HEK293 (cell line): Measurements from ENCODE around the gene CYTH4.

ENCODE experiments used
- CTCF ChIA-PET: fragments of 350-600 bp; formaldehyde crosslinking; extraction: SDS; loops from one replicate; lab custom pipeline; 2021; ENCODE audit warnings: antibody characterized with exemption; lab: Yijun Ruan, JAX
- POLR2A ChIA-PET: fragments of 300-600 bp; formaldehyde crosslinking; extraction: SDS; loops from one replicate; lab custom pipeline; 2020; ENCODE audit warnings: antibody characterized with exemption, inconsistent platforms; lab: Yijun Ruan, JAX
- H3K27ac ChIP-seq: fragments of 200-500 bp; sonication (Bioruptor generic); 2 replicates; pipeline ENCODE4 v1.5.1; 2014; ENCODE audit warnings: low read depth, low read length, control low read depth, inconsistent platforms; ENCODE audit errors: extremely low read depth
- H3K36me3 ChIP-seq, 2 experiments: fragments of 200-500 bp in 1 of 2; sonication (Bioruptor generic) in 1 of 2; 1 replicate in 1 of 2; 2 replicates in 1 of 2; pipeline ENCODE4 v1.5.1; 2014 to 2017; ENCODE audit warnings: inconsistent platforms in 2 of 2, low read length in 2 of 2; ENCODE audit not compliant: control insufficient read depth in 2 of 2, insufficient read depth in 1 of 2
- H3K4me1 ChIP-seq: fragments of 200-500 bp; sonication (Bioruptor generic); 2 replicates; pipeline ENCODE4 v1.5.1; 2014; ENCODE audit warnings: mild to moderate bottlenecking, low read length, inconsistent platforms; ENCODE audit not compliant: control insufficient read depth, insufficient read depth
- H3K4me3 ChIP-seq: 2 replicates; pipeline ENCODE4 v1.5.1; 2011; ENCODE audit warnings: low read depth, mild to moderate bottlenecking, control low read depth, low read length, moderate library complexity
- H3K9me3 ChIP-seq: fragments of 200-500 bp; sonication (Bioruptor generic); 2 replicates; pipeline ENCODE4 v1.5.1; 2014; ENCODE audit warnings: low read depth, low read length, inconsistent platforms; ENCODE audit not compliant: control insufficient read depth, insufficient read depth
- GLI4 ChIP-seq: fragments of 450-650 bp; formaldehyde crosslinking; IDR thresholded peaks from 2 replicates; pipeline ENCODE4 v1.5.1; 2016; ENCODE audit warnings: missing biosample characterization, missing genetic modification characterization
- KLF1 ChIP-seq: fragments of 450-650 bp; formaldehyde crosslinking; IDR thresholded peaks from 2 replicates; pipeline ENCODE4 v1.5.1; 2016; ENCODE audit warnings: missing biosample characterization, missing genetic modification characterization
- PRDM1 ChIP-seq: fragments of 450-650 bp; formaldehyde crosslinking; IDR thresholded peaks from 2 replicates; pipeline ENCODE4; 2016; ENCODE audit warnings: missing biosample characterization, missing genetic modification characterization
- SETDB1 ChIP-seq: IDR thresholded peaks from one replicate; pipeline ENCODE4 v1.6.1; 2017; ENCODE audit warnings: mild to moderate bottlenecking, low read length, moderate library complexity, mixed read lengths; ENCODE audit not compliant: insufficient read length
- ZNF202 ChIP-seq: fragments of 450-650 bp; formaldehyde crosslinking; IDR thresholded peaks from 2 replicates; pipeline ENCODE4 v1.5.1; 2016; ENCODE audit warnings: missing biosample characterization, missing genetic modification characterization, borderline replicate concordance
- ZNF391 ChIP-seq: fragments of 450-650 bp; formaldehyde crosslinking; IDR thresholded peaks from 2 replicates; pipeline ENCODE4 v1.5.1; 2016; ENCODE audit warnings: low read depth, missing biosample characterization, missing genetic modification characterization, borderline replicate concordance
- ZNF394 ChIP-seq: fragments of 450-650 bp; formaldehyde crosslinking; IDR thresholded peaks from 2 replicates; pipeline ENCODE4 v1.5.1; 2016; ENCODE audit warnings: missing biosample characterization, missing genetic modification characterization, mild to moderate bottlenecking, moderate library complexity, borderline replicate concordance
- ZNF785 ChIP-seq: fragments of 450-650 bp; formaldehyde crosslinking; IDR thresholded peaks from 2 replicates; pipeline ENCODE4 v1.5.1; 2016; ENCODE audit warnings: missing biosample characterization, missing genetic modification characterization
- TF ChIP-seq, protein P1 (sequence below): fragments of 450-650 bp; formaldehyde crosslinking; IDR thresholded peaks from 2 replicates; pipeline ENCODE4 v1.5.1; 2016; ENCODE audit warnings: missing biosample characterization, missing genetic modification characterization
- TF ChIP-seq, protein P2 (sequence below): fragments of 450-650 bp; formaldehyde crosslinking; IDR thresholded peaks from 2 replicates; pipeline ENCODE4 v1.5.1; 2016; ENCODE audit warnings: missing biosample characterization, missing genetic modification characterization, borderline replicate concordance
- TF ChIP-seq, protein P3 (sequence below): fragments of 450-650 bp; formaldehyde crosslinking; IDR thresholded peaks from 2 replicates; pipeline ENCODE4 v1.5.1; 2016; ENCODE audit warnings: missing biosample characterization, missing genetic modification characterization
- TF ChIP-seq, protein P4 (sequence below): fragments of 450-650 bp; formaldehyde crosslinking; IDR thresholded peaks from 2 replicates; pipeline ENCODE4 v1.5.0; 2017; ENCODE audit warnings: missing biosample characterization, missing genetic modification characterization, borderline replicate concordance
- TF ChIP-seq, protein P5 (sequence below): fragments of 450-650 bp; formaldehyde crosslinking; IDR thresholded peaks from 2 replicates; pipeline ENCODE4 v1.5.1; 2016; ENCODE audit warnings: missing biosample characterization, missing genetic modification characterization

Gene CYTH4

DNA sequence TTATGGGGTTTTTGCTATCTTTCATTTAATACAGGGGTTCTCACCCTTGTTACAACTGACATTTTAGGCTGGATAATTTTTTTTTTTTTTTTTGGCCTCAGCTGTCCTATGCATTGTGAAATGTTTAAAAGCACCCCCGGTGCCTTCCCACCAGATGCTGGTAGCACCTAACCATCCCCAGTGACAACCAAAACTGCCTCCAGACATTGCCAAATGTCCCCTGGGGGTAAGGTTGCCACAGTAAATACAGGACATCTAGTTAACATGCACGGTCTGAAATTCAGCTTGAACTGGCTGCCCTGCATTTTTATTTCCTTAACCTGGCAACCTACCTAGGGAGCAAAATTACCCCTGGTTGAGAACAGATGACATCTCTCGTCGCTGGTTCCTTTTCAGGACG is 72.4 kb downstream of the CYTH4 start (continued):
- TF ChIP-seq, protein P1, sequence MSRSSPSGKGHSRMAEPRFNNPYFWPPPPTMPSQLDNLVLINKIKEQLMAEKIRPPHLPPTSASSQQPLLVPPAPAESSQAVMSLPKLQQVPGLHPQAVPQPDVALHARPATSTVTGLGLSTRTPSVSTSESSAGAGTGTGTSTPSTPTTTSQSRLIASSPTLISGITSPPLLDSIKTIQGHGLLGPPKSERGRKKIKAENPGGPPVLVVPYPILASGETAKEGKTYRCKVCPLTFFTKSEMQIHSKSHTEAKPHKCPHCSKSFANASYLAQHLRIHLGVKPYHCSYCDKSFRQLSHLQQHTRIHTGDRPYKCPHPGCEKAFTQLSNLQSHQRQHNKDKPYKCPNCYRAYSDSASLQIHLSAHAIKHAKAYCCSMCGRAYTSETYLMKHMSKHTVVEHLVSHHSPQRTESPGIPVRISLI (tag by site-specific recombination): no peak
- TF ChIP-seq ZNF391: no peak
- TF ChIP-seq, all 188 proteins: peak for 0

DNA sequence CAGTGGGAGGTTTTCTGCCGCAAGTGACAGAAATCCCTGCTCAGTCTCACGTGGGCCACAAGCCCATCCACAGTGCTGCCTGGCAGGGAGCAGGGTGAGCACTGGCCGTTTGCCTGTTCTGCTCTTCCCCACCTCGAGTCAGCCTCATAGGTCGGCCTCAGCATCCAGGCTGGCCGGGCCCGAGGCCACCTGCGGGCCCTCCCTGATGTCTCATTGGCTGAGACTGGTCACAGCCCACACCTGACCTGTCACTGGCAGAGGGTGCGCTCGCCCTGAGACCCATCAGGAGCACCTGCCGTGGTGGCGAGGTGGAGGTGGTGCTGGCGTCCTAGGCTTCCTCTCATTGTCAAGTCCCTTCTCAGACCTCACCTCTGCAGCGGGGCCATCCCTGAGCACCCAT is 72.9 kb downstream of the CYTH4 start:
- no peak overlapping the region for H3K27ac ChIP-seq
- TF ChIP-seq GLI4 (tag by site-specific recombination): no peak
- TF ChIP-seq SETDB1: no peak
- no peak for TF ChIP-seq ZNF394
- TF ChIP-seq ZNF202 (tag by site-specific recombination): no peak
- TF ChIP-seq, protein P2, sequence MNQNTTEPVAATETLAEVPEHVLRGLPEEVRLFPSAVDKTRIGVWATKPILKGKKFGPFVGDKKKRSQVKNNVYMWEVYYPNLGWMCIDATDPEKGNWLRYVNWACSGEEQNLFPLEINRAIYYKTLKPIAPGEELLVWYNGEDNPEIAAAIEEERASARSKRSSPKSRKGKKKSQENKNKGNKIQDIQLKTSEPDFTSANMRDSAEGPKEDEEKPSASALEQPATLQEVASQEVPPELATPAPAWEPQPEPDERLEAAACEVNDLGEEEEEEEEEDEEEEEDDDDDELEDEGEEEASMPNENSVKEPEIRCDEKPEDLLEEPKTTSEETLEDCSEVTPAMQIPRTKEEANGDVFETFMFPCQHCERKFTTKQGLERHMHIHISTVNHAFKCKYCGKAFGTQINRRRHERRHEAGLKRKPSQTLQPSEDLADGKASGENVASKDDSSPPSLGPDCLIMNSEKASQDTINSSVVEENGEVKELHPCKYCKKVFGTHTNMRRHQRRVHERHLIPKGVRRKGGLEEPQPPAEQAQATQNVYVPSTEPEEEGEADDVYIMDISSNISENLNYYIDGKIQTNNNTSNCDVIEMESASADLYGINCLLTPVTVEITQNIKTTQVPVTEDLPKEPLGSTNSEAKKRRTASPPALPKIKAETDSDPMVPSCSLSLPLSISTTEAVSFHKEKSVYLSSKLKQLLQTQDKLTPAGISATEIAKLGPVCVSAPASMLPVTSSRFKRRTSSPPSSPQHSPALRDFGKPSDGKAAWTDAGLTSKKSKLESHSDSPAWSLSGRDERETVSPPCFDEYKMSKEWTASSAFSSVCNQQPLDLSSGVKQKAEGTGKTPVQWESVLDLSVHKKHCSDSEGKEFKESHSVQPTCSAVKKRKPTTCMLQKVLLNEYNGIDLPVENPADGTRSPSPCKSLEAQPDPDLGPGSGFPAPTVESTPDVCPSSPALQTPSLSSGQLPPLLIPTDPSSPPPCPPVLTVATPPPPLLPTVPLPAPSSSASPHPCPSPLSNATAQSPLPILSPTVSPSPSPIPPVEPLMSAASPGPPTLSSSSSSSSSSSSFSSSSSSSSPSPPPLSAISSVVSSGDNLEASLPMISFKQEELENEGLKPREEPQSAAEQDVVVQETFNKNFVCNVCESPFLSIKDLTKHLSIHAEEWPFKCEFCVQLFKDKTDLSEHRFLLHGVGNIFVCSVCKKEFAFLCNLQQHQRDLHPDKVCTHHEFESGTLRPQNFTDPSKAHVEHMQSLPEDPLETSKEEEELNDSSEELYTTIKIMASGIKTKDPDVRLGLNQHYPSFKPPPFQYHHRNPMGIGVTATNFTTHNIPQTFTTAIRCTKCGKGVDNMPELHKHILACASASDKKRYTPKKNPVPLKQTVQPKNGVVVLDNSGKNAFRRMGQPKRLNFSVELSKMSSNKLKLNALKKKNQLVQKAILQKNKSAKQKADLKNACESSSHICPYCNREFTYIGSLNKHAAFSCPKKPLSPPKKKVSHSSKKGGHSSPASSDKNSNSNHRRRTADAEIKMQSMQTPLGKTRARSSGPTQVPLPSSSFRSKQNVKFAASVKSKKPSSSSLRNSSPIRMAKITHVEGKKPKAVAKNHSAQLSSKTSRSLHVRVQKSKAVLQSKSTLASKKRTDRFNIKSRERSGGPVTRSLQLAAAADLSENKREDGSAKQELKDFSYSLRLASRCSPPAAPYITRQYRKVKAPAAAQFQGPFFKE (tag by site-specific recombination): no peak
- TF ChIP-seq ZNF785 (tag by site-specific recombination): no peak
- TF ChIP-seq, protein P3, sequence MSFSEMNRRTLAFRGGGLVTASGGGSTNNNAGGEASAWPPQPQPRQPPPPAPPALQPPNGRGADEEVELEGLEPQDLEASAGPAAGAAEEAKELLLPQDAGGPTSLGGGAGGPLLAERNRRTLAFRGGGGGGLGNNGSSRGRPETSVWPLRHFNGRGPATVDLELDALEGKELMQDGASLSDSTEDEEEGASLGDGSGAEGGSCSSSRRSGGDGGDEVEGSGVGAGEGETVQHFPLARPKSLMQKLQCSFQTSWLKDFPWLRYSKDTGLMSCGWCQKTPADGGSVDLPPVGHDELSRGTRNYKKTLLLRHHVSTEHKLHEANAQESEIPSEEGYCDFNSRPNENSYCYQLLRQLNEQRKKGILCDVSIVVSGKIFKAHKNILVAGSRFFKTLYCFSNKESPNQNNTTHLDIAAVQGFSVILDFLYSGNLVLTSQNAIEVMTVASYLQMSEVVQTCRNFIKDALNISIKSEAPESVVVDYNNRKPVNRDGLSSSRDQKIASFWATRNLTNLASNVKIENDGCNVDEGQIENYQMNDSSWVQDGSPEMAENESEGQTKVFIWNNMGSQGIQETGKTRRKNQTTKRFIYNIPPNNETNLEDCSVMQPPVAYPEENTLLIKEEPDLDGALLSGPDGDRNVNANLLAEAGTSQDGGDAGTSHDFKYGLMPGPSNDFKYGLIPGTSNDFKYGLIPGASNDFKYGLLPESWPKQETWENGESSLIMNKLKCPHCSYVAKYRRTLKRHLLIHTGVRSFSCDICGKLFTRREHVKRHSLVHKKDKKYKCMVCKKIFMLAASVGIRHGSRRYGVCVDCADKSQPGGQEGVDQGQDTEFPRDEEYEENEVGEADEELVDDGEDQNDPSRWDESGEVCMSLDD: no peak
- no peak for TF ChIP-seq KLF1 (tag by site-specific recombination)
- no peak for TF ChIP-seq PRDM1 (tag by site-specific recombination)
- TF ChIP-seq, protein P4, sequence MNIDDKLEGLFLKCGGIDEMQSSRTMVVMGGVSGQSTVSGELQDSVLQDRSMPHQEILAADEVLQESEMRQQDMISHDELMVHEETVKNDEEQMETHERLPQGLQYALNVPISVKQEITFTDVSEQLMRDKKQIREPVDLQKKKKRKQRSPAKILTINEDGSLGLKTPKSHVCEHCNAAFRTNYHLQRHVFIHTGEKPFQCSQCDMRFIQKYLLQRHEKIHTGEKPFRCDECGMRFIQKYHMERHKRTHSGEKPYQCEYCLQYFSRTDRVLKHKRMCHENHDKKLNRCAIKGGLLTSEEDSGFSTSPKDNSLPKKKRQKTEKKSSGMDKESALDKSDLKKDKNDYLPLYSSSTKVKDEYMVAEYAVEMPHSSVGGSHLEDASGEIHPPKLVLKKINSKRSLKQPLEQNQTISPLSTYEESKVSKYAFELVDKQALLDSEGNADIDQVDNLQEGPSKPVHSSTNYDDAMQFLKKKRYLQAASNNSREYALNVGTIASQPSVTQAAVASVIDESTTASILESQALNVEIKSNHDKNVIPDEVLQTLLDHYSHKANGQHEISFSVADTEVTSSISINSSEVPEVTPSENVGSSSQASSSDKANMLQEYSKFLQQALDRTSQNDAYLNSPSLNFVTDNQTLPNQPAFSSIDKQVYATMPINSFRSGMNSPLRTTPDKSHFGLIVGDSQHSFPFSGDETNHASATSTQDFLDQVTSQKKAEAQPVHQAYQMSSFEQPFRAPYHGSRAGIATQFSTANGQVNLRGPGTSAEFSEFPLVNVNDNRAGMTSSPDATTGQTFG (tag by site-specific recombination): no peak
- TF ChIP-seq, protein P5, sequence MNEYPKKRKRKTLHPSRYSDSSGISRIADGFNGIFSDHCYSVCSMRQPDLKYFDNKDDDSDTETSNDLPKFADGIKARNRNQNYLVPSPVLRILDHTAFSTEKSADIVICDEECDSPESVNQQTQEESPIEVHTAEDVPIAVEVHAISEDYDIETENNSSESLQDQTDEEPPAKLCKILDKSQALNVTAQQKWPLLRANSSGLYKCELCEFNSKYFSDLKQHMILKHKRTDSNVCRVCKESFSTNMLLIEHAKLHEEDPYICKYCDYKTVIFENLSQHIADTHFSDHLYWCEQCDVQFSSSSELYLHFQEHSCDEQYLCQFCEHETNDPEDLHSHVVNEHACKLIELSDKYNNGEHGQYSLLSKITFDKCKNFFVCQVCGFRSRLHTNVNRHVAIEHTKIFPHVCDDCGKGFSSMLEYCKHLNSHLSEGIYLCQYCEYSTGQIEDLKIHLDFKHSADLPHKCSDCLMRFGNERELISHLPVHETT (tag by site-specific recombination): no peak
- CTCF ChIA-PET: interaction anchor here (0.7 kb wide), 1 partner anchor 23 kb away, joined by 3 read pairs; no protein-coding TSS in a partner anchor

More for the DNA sequence above, 72.9 kb downstream of the CYTH4 start:
- Histone ChIP-seq H3K36me3 (no peaks in the 10 kb centered on the region), H3K4me3 (no peak overlapping the region), H3K4me1 (no peaks in the 10 kb centered on the region), H3K9me3 (no peaks in the 10 kb centered on the region)
- POLR2A ChIA-PET: no interaction called here
